ENCODE measurements around the gene CDX1. TPM values are rescaled to one million over a fixed set of nuclear protein-coding genes. Genes with fewer than 3 reads are reported as not detected.

Gene CDX1
- total and polyA plus RNA-seq, 2 of the 8 experiments (the other 6 are each of a cell fraction or from before 2014, with no cell fraction given): not detected

- no peak for TF ChIP-seq CTCF (IDR thresholded peaks at IDR 0.05; ENCODE audit: control extremely low read depth in 1 of 3, insufficient read depth in 1 of 3, low read depth in 1 of 3, low read length in 3 of 3)
These were observed 42.6 kb downstream of the CDX1 start (continued) for GRCh38 chr5:150209099-150209635.

Measured in H1 (cell line).